ENCODE data around the gene COL26A1. TPM values are rescaled to one million over a fixed set of nuclear protein-coding genes. Genes with fewer than 3 reads are reported as not detected.

COL26A1 gene
- total RNA-seq, 1 experiment from 2014 or later, result not detected

DNA sequence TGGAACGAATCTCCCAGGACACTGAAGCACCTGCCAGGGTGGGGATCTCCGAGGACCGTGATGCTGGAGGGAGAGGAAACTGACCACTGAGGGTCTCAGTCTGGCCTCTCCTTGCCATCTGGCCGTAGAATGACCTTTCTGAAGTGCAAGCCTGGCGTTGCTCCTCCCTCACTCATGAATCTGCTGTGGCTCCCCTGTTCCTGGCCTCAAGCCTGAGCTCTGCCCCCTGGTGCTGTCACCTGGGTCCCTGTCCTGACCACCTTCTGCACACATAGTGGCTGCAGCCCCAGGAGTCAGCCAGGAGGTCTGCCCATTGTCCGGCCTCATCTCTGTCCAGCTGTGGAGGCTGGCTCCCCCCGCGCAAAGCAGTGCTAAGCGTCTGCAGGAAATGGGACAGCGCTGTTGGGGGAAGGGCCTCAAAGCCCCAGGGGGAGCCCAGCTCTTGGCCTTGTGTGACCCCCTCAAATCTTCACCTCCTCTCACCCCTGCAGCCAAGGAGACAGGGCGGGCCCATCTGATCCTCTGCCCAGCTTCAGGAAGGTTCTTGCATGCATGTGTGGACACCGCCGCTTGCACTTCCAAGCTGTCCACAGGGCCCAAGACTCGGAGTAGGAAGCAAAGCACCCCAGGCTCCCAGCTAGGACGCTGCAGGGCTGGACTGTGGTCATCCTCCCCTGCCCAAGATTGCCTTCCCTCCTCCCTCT is 200.7 kb downstream of the COL26A1 start:
- no peak for TF ChIP-seq EZH2phosphoT487 (IDR thresholded peaks at IDR 0.05; ENCODE audit: borderline replicate concordance, low read length)
- TF ChIP-seq, protein P1, sequence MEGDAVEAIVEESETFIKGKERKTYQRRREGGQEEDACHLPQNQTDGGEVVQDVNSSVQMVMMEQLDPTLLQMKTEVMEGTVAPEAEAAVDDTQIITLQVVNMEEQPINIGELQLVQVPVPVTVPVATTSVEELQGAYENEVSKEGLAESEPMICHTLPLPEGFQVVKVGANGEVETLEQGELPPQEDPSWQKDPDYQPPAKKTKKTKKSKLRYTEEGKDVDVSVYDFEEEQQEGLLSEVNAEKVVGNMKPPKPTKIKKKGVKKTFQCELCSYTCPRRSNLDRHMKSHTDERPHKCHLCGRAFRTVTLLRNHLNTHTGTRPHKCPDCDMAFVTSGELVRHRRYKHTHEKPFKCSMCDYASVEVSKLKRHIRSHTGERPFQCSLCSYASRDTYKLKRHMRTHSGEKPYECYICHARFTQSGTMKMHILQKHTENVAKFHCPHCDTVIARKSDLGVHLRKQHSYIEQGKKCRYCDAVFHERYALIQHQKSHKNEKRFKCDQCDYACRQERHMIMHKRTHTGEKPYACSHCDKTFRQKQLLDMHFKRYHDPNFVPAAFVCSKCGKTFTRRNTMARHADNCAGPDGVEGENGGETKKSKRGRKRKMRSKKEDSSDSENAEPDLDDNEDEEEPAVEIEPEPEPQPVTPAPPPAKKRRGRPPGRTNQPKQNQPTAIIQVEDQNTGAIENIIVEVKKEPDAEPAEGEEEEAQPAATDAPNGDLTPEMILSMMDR (conservative IDR thresholded peaks at IDR 0.05; ENCODE audit: low read depth, low read length), result no peak
- TF ChIP-seq EZH2 (IDR thresholded peaks at IDR 0.05; ENCODE audit: low read length, unreplicated experiment), result no peak
- no peaks in the 10 kb centered on the region for H3F3A ChIP-seq (ENCODE audit: low read length, unreplicated experiment)
- H3K9me3 ChIP-seq (ENCODE audit: low read length), result no peaks in the 10 kb centered on the region
- no peak overlapping the region for H3K27ac ChIP-seq (ENCODE audit: low read length)
- POLR2A ChIA-PET (ENCODE audit: unreplicated experiment), result no interaction called here
- H2AFZ ChIP-seq (ENCODE audit: low read length), result no peak overlapping the region
- intact Hi-C loops (cut with micrococcal nuclease), result no loop called here
- no peak overlapping the region for H3K9ac ChIP-seq (ENCODE audit: low read length)
- CTCF ChIA-PET, result no interaction called here
- DNase-seq, result no peak
- H4K20me1 ChIP-seq (ENCODE audit: low read length), result no peaks in the 10 kb centered on the region
- no peaks in the 10 kb centered on the region for H3K4me1 ChIP-seq (ENCODE audit: insufficient read depth, low read length)
- no peaks in the 10 kb centered on the region for H3K36me3 ChIP-seq (ENCODE audit: low read depth, low read length)
- H3K9me2 ChIP-seq (replicated peaks; ENCODE audit: low read length), result no peaks in the 10 kb centered on the region
- H3K4me2 ChIP-seq (ENCODE audit: low read length), result no peak overlapping the region
- H3K4me3 ChIP-seq (ENCODE audit: low read length), result no peak overlapping the region
- ATAC-seq, result no peak
- no TSS peak for BruUV-seq (replicated peaks)
- H3K79me2 ChIP-seq (ENCODE audit: low read length), result no peaks in the 10 kb centered on the region
- H3K27me3 ChIP-seq (ENCODE audit: low read length), result 0 out of 2 replicates have a peak, but pooled peaks cover 2% of the 10 kb centered on the region

DNA sequence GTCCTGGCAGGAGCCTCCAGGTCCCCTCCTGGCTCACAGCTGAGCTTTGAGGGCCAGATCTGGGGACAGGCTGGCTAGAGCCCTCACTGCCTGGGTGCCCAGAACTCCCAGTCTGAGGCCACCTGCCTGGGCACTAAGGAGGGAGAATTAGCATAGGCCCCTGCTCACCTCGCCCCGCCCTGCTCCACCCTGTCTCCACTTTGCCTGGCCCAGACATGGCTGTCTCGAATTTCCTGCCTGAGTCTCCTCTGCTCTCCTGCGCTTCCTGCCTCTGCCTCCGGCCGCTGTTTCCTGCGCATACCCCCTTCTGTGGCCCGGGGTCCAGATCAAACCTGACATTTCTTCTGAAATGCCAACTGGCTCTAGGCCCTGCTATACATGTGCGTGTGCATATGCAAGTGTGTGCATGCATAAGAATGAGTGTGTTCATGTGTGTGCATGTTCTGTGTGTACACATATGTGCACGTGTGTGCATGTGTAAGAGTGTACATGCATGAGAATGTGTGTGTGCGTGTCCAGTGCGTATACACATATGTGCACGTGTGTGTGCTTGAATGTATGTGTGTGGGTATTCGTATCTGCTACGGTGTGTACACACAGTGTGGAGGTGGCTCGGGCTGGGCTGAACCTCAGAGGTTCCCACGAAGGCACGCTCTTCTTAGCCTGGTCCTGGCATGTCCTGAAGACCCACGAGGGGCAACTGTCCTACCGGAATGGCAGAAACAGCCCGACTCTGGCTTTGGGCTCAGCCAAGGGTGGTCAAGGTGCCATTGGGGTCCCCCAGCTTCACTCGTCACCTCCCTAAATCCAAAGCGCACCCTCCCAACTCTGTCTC is 201.5 kb downstream of the COL26A1 start:
- H2AFZ ChIP-seq (ENCODE audit: low read length), result 0 out of 2 replicates have a peak overlapping the region, but pooled peaks have one; percentile 26
- TF ChIP-seq EZH2phosphoT487 (IDR thresholded peaks at IDR 0.05; ENCODE audit: borderline replicate concordance, low read length), result no peak
- TF ChIP-seq, protein P1 (conservative IDR thresholded peaks at IDR 0.05; ENCODE audit: low read depth, low read length), result no peak
- no peak for TF ChIP-seq EZH2 (IDR thresholded peaks at IDR 0.05; ENCODE audit: low read length, unreplicated experiment)
- H3F3A ChIP-seq (ENCODE audit: low read length, unreplicated experiment), result no peaks in the 10 kb centered on the region
- no peak overlapping the region for H3K27ac ChIP-seq (ENCODE audit: low read length)
- intact Hi-C loops (cut with micrococcal nuclease), result no loop called here
- ATAC-seq, result no peak
- ChIA-PET POLR2A (ENCODE audit: unreplicated experiment) (no interaction called here), CTCF (no interaction called here)
- H3K27me3 ChIP-seq (ENCODE audit: low read length), result 0 out of 2 replicates have a peak, but pooled peaks cover 10% of the 10 kb centered on the region
- no peak overlapping the region for H3K9ac ChIP-seq (ENCODE audit: low read length)
- no peaks in the 10 kb centered on the region for H4K20me1 ChIP-seq (ENCODE audit: low read length)
- H3K4me2 ChIP-seq (ENCODE audit: low read length), result no peak overlapping the region
- no peaks in the 10 kb centered on the region for H3K4me1 ChIP-seq (ENCODE audit: insufficient read depth, low read length)
- H3K9me2 ChIP-seq (replicated peaks; ENCODE audit: low read length), result no peaks in the 10 kb centered on the region
- no peaks in the 10 kb centered on the region for H3K36me3 ChIP-seq (ENCODE audit: low read depth, low read length)
- no TSS peak for BruUV-seq (replicated peaks)
- DNase-seq, result no peak
- no peak overlapping the region for H3K4me3 ChIP-seq (ENCODE audit: low read length)
- H3K79me2 ChIP-seq (ENCODE audit: low read length), result no peaks in the 10 kb centered on the region
- H3K9me3 ChIP-seq (ENCODE audit: low read length), result no peaks in the 10 kb centered on the region

Data from PC-3 (cell line).